Measurements from ENCODE around the gene AEBP1.

The AEBP1 gene

DNA sequence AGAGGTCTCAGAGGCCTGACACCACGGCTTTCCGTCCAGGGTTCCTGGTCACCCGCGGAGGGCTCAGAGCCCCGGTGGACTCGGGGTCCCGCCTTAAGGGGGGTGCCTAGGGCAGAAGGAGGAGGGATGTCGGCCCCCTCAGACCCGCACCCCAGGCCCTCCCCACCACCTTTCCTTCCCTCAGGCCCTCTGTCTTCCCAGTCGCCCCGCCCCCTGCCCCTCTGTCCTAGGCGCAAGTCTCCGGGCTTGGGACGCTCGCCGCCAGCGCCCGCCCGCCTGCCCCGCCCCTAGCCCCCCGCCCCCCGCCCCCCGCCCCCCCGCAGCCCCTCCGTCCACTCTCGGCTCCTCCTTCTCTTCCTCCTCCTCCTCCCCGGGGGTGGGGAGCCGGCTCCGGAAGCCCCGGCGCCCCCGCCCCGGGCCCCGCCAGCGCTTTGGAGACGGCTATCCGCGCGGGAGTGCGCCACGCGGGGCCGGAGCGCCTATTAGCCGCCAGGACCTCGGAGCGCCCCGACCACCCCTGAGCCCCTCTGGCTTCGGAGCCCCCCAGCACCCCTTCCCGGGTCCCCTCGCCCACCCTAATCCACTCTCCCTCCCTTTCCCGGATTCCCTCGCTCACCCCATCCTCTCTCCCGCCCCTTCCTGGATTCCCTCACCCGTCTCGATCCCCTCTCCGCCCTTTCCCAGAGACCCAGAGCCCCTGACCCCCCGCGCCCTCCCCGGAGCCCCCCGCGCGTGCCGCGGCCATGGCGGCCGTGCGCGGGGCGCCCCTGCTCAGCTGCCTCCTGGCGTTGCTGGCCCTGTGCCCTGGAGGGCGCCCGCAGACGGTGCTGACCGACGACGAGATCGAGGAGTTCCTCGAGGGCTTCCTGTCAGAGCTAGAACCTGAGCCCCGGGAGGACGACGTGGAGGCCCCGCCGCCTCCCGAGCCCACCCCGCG, at the start of gene AEBP1:
Gene AEBP1 (plus strand): TSS at position 423 of the 937 bp plus-strand sequence. CDS start 321 bp downstream, at position 744.
- DNase-seq (ENCODE audit: low read depth in 2 of 2): no peak

DNA sequence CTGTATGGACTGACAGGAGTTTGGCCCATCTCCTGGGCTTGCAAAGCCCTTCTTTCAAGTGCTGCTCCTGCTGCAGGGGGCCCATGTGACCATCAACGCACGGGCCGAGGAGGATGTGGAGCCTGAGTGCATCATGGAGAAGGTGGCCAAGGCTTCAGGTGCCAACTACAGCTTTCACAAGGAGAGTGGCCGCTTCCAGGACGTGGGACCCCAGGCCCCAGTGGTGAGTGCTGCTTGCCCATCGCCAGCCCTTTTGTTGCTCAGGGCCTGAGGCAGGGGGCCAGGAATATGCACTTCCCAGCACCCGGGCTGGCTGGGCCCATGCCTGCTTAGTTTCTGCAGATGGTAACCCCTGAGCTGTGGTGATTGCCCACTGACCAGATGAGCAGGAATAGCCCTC, 47.5 kb upstream of the AEBP1 start:
- no peak for DNase-seq (ENCODE audit: low read depth in 2 of 2)

DNA sequence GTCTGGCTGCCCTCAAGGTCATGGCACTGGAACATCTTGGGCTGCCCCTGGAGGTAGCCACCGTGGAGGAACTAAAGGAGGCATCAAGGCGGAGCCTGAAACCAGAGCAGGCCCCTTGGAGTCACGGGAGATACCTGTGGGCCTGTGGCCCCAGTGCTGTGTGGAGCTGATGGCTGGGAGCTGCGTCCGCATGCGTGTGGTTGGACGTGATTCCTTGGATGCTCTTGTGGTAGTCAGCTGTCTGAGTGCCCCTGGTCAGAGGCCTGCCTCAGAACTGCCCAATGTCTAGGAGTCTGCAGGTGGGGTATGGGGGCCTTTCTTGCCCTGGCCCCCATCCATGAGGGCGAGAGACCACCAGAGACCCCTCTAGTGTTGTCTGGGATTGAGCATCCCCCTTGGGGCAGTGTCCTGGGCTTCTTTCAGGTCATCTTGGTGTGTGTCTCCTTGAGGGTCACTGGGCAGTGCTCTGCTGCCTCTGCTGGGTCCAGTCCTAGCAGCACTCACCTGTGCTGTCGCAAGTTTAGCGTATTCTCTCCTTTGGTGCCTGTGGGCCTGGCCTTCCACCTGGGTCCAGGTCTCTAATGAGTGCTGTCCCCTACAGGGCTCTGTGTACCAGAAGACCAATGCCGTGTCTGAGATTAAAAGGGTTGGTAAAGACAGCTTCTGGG, 46.8 kb upstream of the AEBP1 start:
- no peak for DNase-seq (ENCODE audit: low read depth in 2 of 2)

DNA sequence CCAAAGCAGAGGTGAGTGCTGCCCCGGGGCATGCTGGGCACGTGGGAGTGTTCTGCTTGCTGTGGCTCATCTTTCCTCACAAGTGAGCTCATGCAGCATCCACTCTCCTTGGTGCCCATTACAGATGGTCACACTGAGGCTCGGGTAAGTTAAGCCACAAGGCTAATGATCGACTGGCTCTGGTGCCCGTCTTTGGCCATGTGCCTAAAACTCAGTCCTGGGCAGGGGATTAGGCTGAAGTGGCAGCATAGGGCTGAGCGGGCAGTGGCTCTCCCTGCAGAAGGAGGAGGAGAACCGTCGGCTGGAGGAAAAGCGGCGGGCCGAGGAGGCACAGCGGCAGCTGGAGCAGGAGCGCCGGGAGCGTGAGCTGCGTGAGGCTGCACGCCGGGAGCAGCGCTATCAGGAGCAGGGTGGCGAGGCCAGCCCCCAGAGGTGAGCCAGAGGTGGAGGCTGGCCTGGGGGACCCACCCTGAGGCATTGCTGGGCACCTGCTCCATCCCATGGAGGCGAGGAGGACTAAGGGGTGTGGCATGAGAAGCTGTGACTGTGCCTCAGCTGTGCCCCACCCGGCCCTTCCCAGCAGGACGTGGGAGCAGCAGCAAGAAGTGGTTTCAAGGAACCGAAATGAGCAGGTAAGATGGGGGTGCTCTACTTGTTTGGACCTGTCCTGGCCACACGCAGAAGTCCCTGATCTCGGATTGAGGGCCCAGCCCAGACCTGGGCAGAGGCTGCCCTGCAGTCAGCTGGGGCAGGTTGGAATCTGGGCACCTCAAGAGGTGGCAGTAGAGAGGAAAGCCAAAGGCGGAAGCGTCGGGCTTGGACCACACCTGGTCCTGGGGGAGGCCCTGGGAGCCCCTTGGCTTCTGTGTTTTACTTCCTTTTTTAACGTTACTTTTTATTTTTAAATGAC, 46.0 kb upstream of the AEBP1 start:
- no peak for DNase-seq (ENCODE audit: low read depth in 2 of 2)

DNA sequence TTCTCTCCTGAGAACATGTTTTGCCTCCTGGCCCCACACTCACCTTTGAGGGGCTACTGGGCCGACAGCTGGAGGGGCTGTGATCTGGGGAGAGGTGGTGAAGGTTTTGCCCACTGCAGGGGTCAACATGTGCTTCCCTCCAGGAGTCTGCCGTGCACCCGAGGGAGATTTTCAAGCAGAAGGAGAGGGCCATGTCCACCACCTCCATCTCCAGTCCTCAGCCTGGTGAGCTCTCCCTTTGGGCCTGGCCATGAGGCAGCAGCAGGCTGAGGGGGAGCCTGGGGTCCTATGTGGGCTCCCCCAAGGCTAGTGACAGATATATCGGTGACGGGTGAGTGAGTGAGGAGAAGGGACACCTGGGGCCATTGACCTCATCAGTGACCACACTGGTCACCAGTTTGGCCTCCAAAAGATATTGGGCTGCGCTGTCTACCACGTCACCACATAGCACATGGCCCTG, 45.4 kb upstream of the AEBP1 start:
- DNase-seq (ENCODE audit: low read depth in 2 of 2): no peak

DNA sequence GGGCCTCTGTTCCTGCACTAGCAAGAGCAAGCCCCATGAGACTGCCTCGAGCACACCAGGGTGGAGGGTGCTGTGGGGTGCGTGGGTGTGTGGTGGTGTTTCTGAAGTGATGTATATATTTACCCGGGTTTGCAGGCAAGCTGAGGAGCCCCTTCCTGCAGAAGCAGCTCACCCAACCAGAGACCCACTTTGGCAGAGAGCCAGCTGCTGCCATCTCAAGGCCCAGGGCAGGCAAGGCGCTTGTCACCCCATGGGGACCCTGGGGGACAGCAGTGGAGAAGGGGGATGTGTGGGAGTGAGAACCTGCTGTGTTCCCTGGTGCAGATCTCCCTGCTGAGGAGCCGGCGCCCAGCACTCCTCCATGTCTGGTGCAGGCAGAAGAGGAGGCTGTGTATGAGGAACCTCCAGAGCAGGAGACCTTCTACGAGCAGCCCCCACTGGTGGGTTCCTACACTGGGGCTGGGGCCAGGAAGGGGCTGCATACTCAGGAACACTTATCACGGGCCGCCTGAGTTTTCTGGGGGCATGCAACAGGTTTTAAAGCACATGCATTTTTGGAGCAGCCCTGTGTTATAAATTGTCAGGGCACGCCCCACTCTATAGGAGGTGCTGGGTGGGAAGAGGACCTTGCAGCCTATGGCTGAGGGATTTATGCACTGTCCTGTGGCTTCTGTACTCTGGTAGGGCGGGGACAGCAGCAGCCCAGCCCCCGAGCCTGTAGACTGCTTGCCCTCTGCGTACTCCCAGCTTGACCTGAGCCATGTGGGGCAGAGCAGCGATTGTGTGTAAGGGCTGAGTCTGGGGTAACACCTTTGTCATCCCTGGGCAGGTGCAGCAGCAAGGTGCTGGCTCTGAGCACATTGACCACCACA, 44.7 kb upstream of the AEBP1 start:
- no peak for DNase-seq (ENCODE audit: low read depth in 2 of 2)

DNA sequence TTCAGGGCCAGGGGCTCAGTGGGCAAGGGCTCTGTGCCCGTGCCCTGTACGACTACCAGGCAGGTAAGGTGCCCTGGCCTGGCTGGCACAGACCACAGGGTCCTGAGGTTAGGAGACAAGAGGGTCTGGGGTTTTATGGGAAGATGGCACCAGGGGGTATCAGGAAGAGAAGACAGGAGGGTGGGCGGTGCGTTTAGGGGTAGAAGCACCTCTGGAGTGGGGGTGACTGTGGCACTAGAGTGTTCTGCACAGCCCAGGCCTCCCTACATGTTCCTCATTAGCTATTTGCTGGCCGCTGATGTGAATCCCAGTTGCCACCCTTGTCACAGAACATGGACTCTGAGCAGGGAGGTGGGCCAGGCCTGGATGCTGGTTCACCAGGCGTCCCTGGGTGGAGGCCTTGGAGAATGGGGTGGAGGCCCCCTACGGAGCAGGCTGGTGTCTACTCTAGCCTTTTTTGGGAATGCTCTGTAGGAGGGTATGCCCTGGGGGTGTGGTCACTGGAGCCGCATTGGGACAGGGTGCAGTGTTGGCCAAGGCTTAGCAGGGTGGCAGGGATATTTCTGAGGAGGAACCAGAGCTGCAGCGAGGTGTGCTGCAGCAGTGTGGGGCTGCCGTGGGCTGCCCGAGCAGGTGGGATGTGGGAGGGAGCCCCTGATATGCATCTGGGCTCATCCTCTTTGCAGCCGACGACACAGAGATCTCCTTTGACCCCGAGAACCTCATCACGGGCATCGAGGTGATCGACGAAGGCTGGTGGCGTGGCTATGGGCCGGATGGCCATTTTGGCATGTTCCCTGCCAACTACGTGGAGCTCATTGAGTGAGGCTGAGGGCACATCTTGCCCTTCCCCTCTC, 43.8 kb upstream of the AEBP1 start:
- DNase-seq (ENCODE audit: low read depth in 2 of 2): no peak

DNA sequence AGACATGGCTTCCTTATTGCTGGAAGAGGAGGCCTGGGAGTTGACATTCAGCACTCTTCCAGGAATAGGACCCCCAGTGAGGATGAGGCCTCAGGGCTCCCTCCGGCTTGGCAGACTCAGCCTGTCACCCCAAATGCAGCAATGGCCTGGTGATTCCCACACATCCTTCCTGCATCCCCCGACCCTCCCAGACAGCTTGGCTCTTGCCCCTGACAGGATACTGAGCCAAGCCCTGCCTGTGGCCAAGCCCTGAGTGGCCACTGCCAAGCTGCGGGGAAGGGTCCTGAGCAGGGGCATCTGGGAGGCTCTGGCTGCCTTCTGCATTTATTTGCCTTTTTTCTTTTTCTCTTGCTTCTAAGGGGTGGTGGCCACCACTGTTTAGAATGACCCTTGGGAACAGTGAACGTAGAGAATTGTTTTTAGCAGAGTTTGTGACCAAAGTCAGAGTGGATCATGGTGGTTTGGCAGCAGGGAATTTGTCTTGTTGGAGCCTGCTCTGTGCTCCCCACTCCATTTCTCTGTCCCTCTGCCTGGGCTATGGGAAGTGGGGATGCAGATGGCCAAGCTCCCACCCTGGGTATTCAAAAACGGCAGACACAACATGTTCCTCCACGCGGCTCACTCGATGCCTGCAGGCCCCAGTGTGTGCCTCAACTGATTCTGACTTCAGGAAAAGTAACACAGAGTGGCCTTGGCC, 43.0 kb upstream of the AEBP1 start:
- no peak for DNase-seq (ENCODE audit: low read depth in 2 of 2)

DNA sequence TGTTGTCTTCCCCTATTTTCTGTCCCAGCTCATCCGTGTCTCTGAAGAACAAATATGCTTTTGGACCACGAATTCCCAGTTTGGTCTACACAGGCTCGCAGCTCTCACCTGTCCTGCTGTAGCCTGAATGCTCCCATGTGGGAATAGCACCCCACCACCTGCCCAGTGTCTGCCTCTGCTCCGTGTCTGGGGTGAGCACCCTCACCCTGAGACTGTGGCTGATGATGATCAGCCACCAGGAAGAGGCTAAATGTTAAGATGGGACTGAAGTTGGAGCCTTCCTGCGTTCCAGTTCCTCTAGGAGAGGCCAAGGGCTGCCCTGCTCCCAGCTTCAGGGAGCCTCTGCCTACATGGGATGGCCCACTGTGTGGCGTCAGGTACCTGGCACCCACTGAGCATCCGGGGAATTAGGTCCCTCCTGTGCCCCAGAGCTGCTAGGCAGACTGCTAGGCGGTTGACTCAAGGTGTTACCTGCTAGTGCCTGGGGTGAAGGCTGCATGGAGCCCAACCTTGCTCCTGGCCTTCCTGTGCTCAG, 42.4 kb upstream of the AEBP1 start:
- no peak for DNase-seq (ENCODE audit: low read depth in 2 of 2)

DNA sequence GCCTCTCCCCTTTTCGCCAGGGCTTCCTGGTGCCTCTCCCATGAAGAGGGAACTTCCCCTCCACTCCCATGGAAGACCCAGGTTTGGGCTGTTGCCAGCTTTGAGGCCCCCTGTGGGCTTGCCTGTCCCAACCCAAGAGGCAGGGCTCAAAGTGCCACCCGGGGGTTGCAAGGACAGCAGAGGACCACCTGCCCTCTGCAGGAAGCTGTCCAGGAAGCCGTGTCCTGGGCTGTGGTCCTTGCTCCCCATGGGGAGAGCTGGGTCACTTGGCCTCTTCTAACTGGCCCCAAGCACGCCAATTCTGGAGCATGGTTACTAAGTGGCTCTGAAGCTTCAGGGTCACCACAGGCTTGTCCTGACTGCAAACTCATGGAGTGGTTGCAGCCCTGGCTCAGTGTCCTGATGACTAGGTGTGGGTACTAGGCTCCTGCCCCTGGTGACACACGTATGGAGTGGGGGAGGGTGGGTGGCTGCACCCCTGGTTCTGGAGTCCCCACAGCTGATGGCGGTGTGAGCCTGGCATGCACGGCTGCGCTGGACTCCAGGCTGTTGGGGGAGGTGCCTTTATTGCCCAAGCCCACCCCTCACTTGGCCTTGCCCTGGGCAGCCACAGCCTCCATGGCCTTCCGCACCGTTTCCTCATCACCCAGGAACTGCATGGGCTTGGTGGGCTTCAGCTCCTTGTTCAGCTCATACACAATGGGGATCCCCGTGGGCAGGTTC, 41.8 kb upstream of the AEBP1 start:
- no peak for DNase-seq (ENCODE audit: low read depth in 2 of 2)

DNA sequence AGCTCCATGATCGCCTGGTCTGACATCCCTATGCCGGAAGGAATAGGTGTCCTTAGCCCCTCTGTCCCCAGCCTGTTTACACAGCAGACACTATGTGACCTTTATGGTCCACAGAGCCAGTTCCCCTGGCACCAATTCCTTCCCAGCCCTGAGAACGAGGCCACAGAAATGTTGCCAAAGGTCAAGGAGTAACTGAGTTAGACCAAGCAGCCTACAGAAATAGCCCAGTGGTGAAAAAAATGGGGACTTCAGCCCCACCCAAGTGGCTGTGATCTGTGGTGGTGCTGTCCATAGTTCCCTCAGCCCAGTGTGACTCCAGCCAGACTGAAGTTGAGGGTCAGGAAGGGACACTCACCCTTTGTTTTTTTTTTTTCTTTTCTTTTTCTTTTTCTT, 41.2 kb upstream of the AEBP1 start:
- no peak for DNase-seq (ENCODE audit: low read depth in 2 of 2)

DNA sequence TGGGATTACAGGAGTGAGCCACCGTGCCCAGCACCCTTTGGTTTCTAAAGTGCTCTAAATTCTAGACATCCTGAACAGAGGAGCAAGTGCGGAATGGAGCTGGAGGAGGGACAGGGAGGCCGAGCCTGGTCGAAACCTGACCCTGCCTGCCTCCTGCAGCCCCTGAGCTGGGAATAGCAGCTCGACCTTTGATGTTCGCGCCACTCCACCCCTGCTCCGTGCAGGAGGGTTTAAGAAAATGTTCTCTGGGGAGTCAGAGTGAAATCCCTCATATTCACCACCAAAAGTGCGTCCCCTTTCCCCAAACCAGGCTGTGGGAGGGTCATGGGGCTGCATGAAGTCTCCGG, 40.6 kb upstream of the AEBP1 start:
- no peak for DNase-seq (ENCODE audit: low read depth in 2 of 2)

DNA sequence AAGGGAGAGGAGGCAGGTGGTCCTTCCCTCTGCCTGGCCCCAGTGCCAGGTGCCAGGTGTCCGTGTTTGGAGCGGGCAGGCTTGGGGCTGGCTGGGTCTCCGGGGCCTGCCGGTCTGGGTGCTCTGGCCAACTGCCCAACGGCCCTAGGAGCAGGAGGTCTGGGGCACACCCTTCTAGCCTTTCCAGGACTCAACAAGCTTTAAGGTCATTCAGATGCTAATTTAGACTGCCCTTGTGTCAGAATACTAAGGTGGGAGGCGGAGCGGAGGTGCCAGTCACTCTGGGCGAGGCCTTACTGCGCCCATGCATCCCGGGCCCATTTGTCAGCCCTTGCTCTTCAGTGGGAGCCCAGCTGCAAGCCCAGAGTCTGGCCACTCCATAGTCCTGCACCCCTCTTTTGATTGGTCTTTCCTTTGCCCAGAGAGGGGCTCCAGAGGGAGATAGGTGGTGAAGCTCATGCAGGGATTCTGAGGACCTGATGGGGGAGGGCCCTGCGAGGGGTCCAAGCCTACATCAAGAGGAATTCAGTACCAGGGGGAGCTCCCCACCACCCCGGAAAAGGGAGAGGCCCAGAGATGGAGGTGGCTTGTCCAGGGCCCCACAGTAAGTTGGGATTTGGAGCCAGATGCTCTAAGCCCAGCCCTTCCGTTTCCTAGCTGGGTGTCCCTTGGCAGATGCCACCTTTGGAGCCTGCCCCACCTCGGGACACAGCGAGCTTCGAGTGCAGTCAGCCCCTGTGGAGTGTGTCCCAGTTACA, 40.1 kb upstream of the AEBP1 start:
- DNase-seq (ENCODE audit: low read depth in 2 of 2): no peak

DNA sequence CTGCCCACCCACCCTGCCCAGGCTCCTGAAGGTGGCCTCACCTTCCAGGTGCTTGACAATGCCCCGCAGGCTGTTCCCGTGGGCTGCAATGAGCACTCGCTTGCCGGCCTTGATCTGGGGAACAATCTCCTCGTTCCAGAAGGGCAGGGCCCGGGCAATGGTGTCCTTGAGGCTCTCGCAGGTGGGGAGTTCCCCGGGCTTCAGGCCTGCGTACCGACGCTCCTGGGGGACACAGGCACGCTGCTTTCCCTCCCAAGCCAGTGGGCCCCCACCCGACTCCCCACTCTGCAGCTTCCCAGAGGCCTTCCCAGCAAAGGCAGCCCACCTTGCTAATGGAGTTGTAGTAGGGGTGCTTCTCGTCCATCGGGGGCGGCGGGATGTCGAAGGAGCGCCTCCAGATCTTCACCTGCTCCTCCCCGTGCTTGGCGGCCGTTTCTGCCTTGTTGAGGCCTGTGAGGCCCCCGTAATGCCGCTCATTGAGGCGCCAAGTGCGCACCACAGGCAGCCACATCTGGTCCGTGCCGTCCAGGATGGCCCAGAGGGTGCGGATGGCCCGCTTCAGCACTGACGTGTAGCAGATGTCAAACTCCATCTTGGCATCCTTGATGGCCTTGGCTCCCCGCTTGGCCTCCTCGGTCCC, 39.2 kb upstream of the AEBP1 start:
- DNase-seq (ENCODE audit: low read depth in 2 of 2): no peak

DNA sequence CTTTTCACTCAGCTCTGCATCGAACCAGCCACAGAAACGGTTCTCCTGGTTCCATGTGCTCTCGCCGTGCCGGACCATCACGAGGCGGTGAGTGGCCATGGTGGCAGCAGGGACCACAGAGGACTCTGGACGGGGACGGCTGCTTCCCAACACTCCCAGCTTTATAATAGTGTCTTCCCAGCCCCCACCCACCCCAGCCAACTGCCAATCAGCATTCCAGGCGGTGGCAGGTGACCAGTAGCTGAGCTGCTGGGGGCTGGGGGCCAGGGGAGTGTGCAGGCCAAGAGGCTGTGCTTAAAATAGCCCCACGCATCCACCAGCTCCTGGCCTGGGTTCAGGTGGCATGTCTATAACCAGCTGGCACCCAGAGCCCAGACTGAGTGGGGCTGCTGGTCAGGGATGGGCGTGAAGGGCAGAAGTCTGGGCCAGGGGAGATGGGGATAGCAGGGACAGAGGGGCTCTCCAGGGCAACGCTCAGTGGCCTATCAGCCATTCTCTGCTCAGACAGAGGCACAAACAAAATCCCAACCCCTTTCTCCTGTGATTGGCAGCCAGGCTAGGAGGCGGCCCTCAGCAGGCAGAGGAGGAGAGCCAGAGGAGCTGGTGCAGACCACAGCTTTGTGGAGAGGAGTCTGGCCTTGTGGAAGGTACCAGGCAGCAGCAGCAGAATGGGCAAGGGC, 38.6 kb upstream of the AEBP1 start, which contains the start of gene PGAM2:
Gene PGAM2 (minus strand): TSS at position 137 of the 680 bp plus-strand sequence. CDS start 38 bp downstream, at position 99.
- DNase-seq (ENCODE audit: low read depth in 2 of 2): no peak

DNA sequence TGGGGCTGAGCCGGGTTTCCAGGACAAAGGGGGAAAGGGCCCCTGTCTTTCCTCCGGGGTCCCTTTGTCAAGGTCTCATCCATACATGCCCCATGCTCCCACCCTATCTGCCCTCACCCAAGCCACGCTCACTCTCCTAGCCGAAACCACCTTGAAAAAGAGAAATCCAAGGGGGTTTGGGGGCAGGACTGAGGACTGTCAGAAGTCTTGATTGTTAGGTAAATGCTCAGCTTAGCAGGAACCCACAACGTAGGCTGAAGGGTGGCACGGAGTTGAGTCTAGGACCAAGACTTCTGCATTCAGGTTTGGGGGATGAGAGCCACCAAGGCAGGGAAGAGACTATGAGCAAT, 38.1 kb upstream of the AEBP1 start:
- DNase-seq (ENCODE audit: low read depth in 2 of 2): no peak

Measured in fibroblast of skin of left quadriceps (primary cell).